K562 (cell line): ENCODE data around the gene FMNL2. TPM values are rescaled to one million over a fixed set of nuclear protein-coding genes. Genes with fewer than 3 reads are reported as not detected.

Experiments
- ATAC-seq: fragments of 200-7000 bp; cut with Tn5 transposase; 3 replicates; pipeline ENCODE4 v1.9.1; 2020; ENCODE audit warnings: moderate library complexity
- BruUV-seq: library from RNA; stranded (reverse); fragments of 400-500 nt; replicated peaks from 2 replicates; lab custom pipeline; 2021; lab: Mats Ljungman, UMichigan
- CTCF ChIA-PET: fragments of 300-600 bp; formaldehyde crosslinking; extraction: SDS; loops from one replicate; lab custom pipeline; 2021; ENCODE audit warnings: low intra/inter-chr PET ratio; lab: Yijun Ruan, JAX
- POLR2A ChIA-PET: fragments of 300-600, 350-650 bp; sonication (Branson Sonifier 250); formaldehyde crosslinking; extraction: SDS; loops from one replicate; lab custom pipeline; 2021; ENCODE audit warnings: antibody characterized with exemption, inconsistent platforms; lab: Yijun Ruan, JAX
- DNase-seq, 4 experiments: peaks; one replicate each; pipeline versions ENCODE4 v3.0.0 to v3.0.0-alpha.2; 2011 to 2018; ENCODE audit warnings: low spot score in 3 of 4, mixed read lengths in 3 of 4; ENCODE audit errors: extremely low read depth in 1 of 4
- FAIRE-seq: peaks from 2 replicates; lab custom pipeline; 2011; peaks lifted over from hg19 to GRCh38; lab: Jason Lieb, UNC
- H2AFZ ChIP-seq: 2 replicates; pipeline ENCODE4 v1.6.0; 2011; ENCODE audit warnings: low read depth, low read length, control low read depth, inconsistent platforms
- H3K27ac ChIP-seq: fragments of 200-600 bp; 3 replicates; pipeline ENCODE4 v1.8.0; 2011; ENCODE audit warnings: low read depth, mild to moderate bottlenecking, control low read depth, inconsistent platforms, low read length, moderate library complexity, mixed read lengths; ENCODE audit errors: extremely low read depth
- H3K27me3 ChIP-seq, 2 experiments: fragments of 300-600 bp in 1 of 2; 2 replicates in 1 of 2; 3 replicates in 1 of 2; pipeline versions ENCODE4 v1.6.0 to v1.8.0; 2011; ENCODE audit warnings: inconsistent platforms in 2 of 2, low read length in 2 of 2, mild to moderate bottlenecking in 1 of 2, mixed read lengths in 1 of 2, moderate library complexity in 1 of 2; ENCODE audit not compliant: control insufficient read depth in 2 of 2, insufficient read depth in 2 of 2
- H3K36me3 ChIP-seq: fragments of 300-600 bp; 3 replicates; pipeline ENCODE4 v1.8.0; 2011; ENCODE audit warnings: mild to moderate bottlenecking, low read length, inconsistent platforms; ENCODE audit not compliant: control insufficient read depth, insufficient read depth
- H3K4me1 ChIP-seq, 2 experiments: fragments of 200-600 bp in 1 of 2; replicated peaks in 1 of 2; 2 replicates in 1 of 2; 3 replicates in 1 of 2; pipeline versions ENCODE4 v1.5.1 to v1.8.0; 2011; ENCODE audit warnings: inconsistent platforms in 2 of 2, low read length in 2 of 2, mild to moderate bottlenecking in 1 of 2, mixed read lengths in 1 of 2, moderate library complexity in 1 of 2; ENCODE audit not compliant: control insufficient read depth in 2 of 2, insufficient read depth in 2 of 2
- H3K4me2 ChIP-seq: 2 replicates; pipeline ENCODE4 v1.6.1; 2011; ENCODE audit warnings: low read length, control low read depth, inconsistent platforms, mixed read lengths; ENCODE audit not compliant: insufficient read depth
- H3K4me3 ChIP-seq: fragments of 200-600 bp; sonication (generic), shearing (Covaris generic); 2 replicates; pipeline ENCODE4 v1.5.1; 2016; ENCODE audit warnings: control low read depth, inconsistent platforms
- H3K79me2 ChIP-seq: fragments of 200-600 bp; 3 replicates; pipeline ENCODE4 v1.8.0; 2011; ENCODE audit warnings: low read length, inconsistent platforms; ENCODE audit not compliant: control insufficient read depth, insufficient read depth
- H3K9ac ChIP-seq, 2 experiments: 2 replicates each; pipeline versions ENCODE4 v1.6.0 to v1.6.1; 2011; ENCODE audit warnings: low read depth in 2 of 2, low read length in 2 of 2, control low read depth in 1 of 2, inconsistent platforms in 1 of 2, mild to moderate bottlenecking in 1 of 2, mixed read lengths in 1 of 2; ENCODE audit not compliant: insufficient read depth in 1 of 2
- H3K9me1 ChIP-seq: one replicate; pipeline ENCODE4 v1.6.0; 2011; ENCODE audit warnings: inconsistent platforms, mild to moderate bottlenecking, low read length, moderate library complexity; ENCODE audit not compliant: control insufficient read depth, insufficient read depth
- H3K9me3 ChIP-seq: replicated peaks from 2 replicates; pipeline ENCODE4 v1.5.1; 2011; ENCODE audit warnings: low read depth, low read length, inconsistent platforms; ENCODE audit not compliant: control insufficient read depth, insufficient read depth
- H4K20me1 ChIP-seq: replicated peaks from 2 replicates; pipeline ENCODE4 v1.6.1; 2011; ENCODE audit warnings: low read length, inconsistent platforms, mixed read lengths; ENCODE audit not compliant: control insufficient read depth, insufficient read depth
- CC2D1A ChIP-seq: fragments of 450-650 bp; IDR thresholded peaks from 2 replicates; pipeline ENCODE4 v1.6.1; 2017; ENCODE audit warnings: mild to moderate bottlenecking
- CHD4 ChIP-seq: fragments of 200-600 bp; sonication (generic); IDR thresholded peaks from 3 replicates; pipeline ENCODE4 v1.6.1; 2012; ENCODE audit warnings: low read depth, mild to moderate bottlenecking, mixed read lengths, low read length, inconsistent platforms; ENCODE audit not compliant: insufficient read depth, insufficient replicate concordance, poor library complexity, severe bottlenecking
- ID3 ChIP-seq, 2 experiments: fragments of 250-450 bp in 1 of 2; fragments of 450-650 bp in 1 of 2; sonication (Bioruptor Pico) in 1 of 2; IDR thresholded peaks; 2 replicates each; pipeline versions ENCODE4 v1.6.1 to v1.8.0; 2016 to 2021; ENCODE audit warnings: mild to moderate bottlenecking in 2 of 2, moderate library complexity in 2 of 2, missing compliant biosample characterization in 1 of 2, missing genetic modification characterization in 1 of 2
- POLR2G ChIP-seq: fragments of 200-400 bp; formaldehyde crosslinking; IDR thresholded peaks from 2 replicates; pipeline ENCODE4 v1.6.1; 2017; ENCODE audit warnings: low read depth, mild to moderate bottlenecking, antibody characterized with exemption, low read length, moderate library complexity
- ZBTB2 ChIP-seq: fragments of 450-650 bp; IDR thresholded peaks from 2 replicates; pipeline ENCODE4 v1.6.1; 2016; ENCODE audit warnings: antibody characterized with exemption
- WGBS: fragments of 100-300 bp; shearing (Covaris generic); methylation state at CpG from one replicate; pipeline ENCODE4 v1.1.6; 2016; ENCODE audit warnings: low coverage, mixed read lengths; ENCODE audit not compliant: insufficient coverage; ENCODE audit errors: missing lambda C conversion rate; 5-methylcytosine and 5-hydroxymethylcytosine counted together
- in situ Hi-C: fragments of 300-500 bp; cut with MboI; formaldehyde crosslinking; loops from 4 replicates; pipeline ENCODE4 v1.15.0; 2018; ENCODE audit warnings: inconsistent platforms, mixed read lengths
- intact Hi-C: fragments of 100-400 bp; cut with micrococcal nuclease; formaldehyde crosslinking; loops from 2 replicates; pipeline ENCODE4 v1.14.2; 2022
- polyA plus RNA-seq, 8 experiments: library from polyadenylated mRNA; depleted of rRNA in 4 of 8; stranded (reverse) in 5 of 8; unstranded in 3 of 8; fragments of >200 nt; fragmentation: Nextera tagmentation in 2 of 8; fragmentation: Illumina TruSeq in 1 of 8; extraction: Ambion mirVana in 2 of 8; extraction: Trizol in 1 of 8; gene quantifications; 2 replicates each; pipeline versions ENCODE4 v1.2.1 to v1.2.3, GENCODE V29; 2011 to 2014; ENCODE audit warnings: inconsistent platforms in 1 of 8, missing spikeins in 1 of 8
- total RNA-seq, 7 experiments: library from RNA; depleted of rRNA in 6 of 7; stranded (reverse); fragments of >200 nt in 6 of 7; fragmentation: Illumina TruSeq in 2 of 7; extraction: Trizol in 2 of 7; gene quantifications; 2 replicates each; pipeline versions ENCODE4 v1.2.1 to v1.2.3, GENCODE V29; 2011 to 2021; ENCODE audit warnings: low replicate concordance in 1 of 7
- TF ChIP-seq, protein P1 (sequence below): fragments of 250-450 bp; sonication (Bioruptor Pico); IDR thresholded peaks from 2 replicates; pipeline ENCODE4 v1.4.0; 2020; ENCODE audit warnings: mild to moderate bottlenecking, moderate library complexity, borderline replicate concordance
- TF ChIP-seq, protein P2 (sequence below): fragments of 450-650 bp; IDR thresholded peaks from one replicate; pipeline ENCODE4 v1.6.1; 2018; ENCODE audit warnings: mild to moderate bottlenecking, moderate library complexity; ENCODE audit not compliant: partially characterized antibody

The FMNL2 gene
- total and polyA plus RNA-seq, 9 of the 15 experiments (the other 6 are each of a cell fraction or from before 2014, with no cell fraction given), result 0.15 to 0.49 (median 0.24) TPM; not detected in 1

GRCh38 chr2:152493417-152493816 lies 158.4 kb downstream of the FMNL2 start (continued):
- TF ChIP-seq, protein P1, sequence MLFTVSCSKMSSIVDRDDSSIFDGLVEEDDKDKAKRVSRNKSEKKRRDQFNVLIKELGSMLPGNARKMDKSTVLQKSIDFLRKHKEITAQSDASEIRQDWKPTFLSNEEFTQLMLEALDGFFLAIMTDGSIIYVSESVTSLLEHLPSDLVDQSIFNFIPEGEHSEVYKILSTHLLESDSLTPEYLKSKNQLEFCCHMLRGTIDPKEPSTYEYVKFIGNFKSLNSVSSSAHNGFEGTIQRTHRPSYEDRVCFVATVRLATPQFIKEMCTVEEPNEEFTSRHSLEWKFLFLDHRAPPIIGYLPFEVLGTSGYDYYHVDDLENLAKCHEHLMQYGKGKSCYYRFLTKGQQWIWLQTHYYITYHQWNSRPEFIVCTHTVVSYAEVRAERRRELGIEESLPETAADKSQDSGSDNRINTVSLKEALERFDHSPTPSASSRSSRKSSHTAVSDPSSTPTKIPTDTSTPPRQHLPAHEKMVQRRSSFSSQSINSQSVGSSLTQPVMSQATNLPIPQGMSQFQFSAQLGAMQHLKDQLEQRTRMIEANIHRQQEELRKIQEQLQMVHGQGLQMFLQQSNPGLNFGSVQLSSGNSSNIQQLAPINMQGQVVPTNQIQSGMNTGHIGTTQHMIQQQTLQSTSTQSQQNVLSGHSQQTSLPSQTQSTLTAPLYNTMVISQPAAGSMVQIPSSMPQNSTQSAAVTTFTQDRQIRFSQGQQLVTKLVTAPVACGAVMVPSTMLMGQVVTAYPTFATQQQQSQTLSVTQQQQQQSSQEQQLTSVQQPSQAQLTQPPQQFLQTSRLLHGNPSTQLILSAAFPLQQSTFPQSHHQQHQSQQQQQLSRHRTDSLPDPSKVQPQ (CRISPR knock-in tag), result no peak
- TF ChIP-seq ID3 (CRISPR knock-in tag; IDR thresholded peaks at IDR 0.05) (no peak), ID3 (tag; IDR thresholded peaks at IDR 0.05) (no peak), CC2D1A (no peak)
- TF ChIP-seq, all 486 proteins: peak for 0

DNA sequence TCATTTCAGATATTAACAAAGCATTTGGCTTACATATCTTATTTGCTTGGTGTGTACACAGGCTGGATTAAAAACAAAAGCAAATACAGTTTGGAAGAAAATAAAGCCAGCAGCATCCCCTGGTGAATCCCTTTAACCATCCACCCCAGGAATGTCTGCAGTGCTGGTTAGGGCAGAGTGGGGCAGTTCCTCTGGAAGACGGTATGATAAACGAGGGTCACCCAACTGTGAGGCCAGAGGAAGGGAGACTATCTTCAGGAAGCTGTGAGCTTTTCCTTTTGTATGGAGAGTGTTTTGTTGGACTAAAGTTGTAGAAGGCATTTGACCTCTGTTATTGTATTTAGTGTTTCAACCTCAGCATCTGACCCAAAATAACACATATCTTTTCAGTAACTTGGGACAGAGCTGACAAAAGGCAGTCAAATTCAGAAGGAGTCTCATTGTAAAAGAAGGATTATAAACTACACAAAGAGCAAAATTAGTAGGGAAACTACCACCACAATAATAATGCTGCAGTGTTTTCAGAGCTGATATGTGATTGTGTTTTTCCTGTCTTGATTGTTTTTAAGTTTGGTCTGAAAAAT lies 159.1 kb downstream of the FMNL2 start:
- WGBS, result 5% methylated on average over 2 of the region's 2 CpGs
- no peaks in the 10 kb centered on the region for H3K9me1 ChIP-seq
- BruUV-seq, result no TSS peak
- intact Hi-C loops (no loop called here), in situ Hi-C loops (no loop called here)
- H3K27ac ChIP-seq, result no peak overlapping the region
- H3K79me2 ChIP-seq, result no peaks in the 10 kb centered on the region
- no peak overlapping the region for H2AFZ ChIP-seq
- H3K4me1 ChIP-seq, result peaks cover 0 to 4% of the 10 kb centered on the region in 2 experiments; a peak in 1 of 5 replicates
- peaks cover 3 to 15% of the 10 kb centered on the region in 2 experiments; a peak in 2 of 5 replicates for H3K27me3 ChIP-seq
- ChIA-PET CTCF (no interaction called here), POLR2A (no interaction called here)
- no peak for FAIRE-seq
- no peak overlapping the region for H3K4me2 ChIP-seq
- H3K4me3 ChIP-seq, result no peak overlapping the region
- no peak overlapping the region for H3K9ac ChIP-seq
- no peaks in the 10 kb centered on the region for H4K20me1 ChIP-seq
- TF ChIP-seq, protein P2, sequence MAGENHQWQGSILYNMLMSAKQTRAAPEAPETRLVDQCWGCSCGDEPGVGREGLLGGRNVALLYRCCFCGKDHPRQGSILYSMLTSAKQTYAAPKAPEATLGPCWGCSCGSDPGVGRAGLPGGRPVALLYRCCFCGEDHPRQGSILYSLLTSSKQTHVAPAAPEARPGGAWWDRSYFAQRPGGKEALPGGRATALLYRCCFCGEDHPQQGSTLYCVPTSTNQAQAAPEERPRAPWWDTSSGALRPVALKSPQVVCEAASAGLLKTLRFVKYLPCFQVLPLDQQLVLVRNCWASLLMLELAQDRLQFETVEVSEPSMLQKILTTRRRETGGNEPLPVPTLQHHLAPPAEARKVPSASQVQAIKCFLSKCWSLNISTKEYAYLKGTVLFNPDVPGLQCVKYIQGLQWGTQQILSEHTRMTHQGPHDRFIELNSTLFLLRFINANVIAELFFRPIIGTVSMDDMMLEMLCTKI, result no peak
- TF ChIP-seq POLR2G (no peak), CHD4 (no peak), ZBTB2 (no peak)
- ATAC-seq, result no peak
- H3K36me3 ChIP-seq, result no peaks in the 10 kb centered on the region
- H3K9me3 ChIP-seq, result no peaks in the 10 kb centered on the region
- no peak for DNase-seq
